CD1c-positive myeloid dendritic cell (primary cell): Measurements from ENCODE around the gene SPOCK2.
A peak's percentile ranks its signal among the peaks of the same experiment; 100 is the strongest.

Experiments
- DNase-seq: peaks from one replicate; pipeline ENCODE4 v3.0.0-alpha.2; 2016; ENCODE audit errors: extremely low spot score

The SPOCK2 gene

DNA sequence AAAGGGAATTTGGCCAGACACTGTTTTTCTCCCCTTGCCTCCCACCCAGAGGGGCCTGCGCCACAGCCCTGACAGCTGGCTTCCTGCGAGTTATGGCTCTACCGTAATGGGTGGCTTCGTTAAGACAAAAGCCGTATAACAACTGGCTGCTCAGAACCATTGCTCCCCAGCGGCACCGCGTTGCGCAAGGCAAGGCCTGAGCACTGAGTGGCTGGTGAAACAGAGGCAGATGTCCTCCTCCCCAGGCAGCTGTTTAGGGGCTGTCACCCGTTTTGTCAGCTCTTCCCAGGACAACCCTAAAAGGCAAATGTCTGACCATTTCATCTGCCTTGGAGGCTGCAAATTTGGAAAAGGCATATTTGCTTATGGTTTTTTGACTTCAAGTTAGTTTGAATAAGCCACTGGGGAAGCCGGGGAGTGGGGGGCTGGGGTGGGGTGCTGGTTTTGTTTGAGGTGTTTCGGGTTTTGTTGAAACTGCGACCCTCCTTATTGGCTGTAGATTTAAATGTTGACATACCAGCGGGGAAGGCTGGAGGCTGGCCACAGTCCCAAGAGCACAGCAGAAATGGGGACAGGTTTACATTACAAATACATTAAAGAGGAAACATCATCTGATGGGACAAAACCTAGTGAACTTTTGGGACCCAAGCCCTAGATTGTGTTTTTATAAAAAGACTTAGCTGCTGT lies 681 bp upstream of the SPOCK2 start:
- DNase-seq, result peak; percentile 35

DNA sequence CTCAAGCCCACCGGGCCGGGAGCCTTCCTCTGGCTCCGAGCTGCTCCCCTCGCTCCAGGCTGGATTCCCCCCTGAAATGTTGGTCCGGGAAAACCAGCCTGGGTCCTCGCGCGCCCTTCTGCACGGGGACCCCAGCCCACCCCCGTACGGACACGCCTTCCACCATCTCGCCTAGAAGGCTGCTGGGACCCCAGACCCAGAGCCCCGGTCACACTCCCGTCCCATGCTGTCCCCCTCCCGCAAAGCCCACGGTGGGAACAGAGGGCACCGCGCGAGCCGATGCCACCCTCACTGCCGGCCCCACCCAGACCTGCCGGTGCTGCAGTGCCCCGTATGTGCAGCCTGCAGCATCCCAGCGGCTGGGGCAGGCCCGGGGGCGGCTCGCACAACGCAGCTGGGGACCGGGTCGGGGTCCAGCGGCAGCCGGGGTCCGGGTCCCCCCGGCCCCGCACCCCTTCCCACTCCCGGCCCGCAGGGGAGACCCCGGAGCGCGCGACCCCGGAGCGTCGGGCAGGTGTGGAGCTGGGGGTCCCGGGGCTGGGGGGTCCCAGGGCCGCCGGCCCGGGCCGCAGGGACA lies 871 bp downstream of the SPOCK2 start:
- no peak for DNase-seq

DNA sequence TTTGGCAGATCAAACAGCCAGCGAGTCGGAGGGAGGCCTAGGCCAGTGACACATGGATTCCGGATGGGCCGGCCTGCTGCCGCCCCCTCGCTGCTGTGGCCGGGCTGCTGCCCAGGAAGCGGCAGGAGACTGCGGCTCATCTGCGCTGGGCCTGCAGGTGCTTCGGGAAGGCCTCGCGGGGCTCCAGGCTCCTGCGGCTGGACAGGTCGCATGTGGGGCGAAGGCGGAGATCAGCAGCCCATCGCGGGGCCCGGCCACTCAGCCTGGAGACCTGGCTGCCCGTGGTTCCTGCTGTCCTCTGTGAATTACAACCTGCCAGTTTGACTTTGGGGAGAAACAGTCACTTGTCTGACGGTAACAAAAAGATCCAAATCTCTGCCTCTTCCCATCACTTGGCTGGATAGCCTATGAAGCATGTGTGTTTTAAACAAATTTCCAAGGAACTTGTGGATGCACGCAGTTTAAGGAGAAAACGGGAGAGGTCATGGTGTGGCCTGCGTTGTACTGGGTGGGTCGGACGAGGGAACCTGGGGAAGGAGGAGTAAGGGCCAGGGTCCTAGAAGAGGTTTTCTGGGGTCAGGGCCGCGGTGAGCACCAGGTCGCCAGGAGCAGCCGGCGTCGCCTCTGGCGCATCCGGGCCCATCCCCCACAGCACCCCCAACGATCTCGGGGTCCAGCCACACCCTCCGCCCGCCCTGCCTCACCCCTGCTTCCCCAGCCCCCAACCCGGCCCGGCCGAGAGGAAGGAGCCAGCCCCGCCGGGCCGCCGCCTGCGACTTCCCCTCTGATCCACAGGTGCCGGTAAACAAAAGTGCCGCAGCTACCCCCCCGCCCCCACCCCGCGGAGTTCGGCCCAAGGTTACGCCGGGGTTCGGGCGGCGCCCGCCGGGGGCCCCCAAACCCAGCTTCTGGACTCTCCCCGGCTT lies 1.6 kb downstream of the SPOCK2 start:
- DNase-seq, result peak; percentile 33

DNA sequence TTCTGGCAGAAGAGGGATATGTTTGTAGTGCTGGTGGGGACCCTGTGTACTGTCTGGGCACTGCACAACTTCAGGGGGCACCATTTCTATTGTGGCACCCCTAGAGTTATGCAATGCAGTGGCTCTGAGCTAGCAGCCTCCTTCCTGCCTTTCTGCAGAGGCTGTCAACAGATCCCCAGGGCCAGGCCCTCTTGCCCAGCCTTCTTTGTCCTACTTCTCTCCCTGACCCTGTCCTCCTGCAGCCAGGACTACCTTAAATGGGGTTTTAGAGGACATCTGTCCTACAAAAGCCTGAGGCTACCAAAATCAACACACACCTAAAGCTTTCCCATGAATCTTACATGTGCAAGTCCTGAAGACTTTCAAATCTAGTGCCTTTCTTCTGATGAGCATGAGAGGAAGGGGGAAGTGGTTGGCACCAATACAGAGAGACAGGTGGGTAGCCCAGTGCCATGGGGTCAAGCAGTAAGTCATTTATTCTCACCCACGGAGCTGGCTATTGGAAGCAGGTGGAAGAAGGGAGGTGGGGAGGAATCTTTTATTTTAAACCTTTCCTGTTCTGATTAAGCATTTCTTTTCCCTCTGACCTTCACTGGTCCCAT lies 2.4 kb downstream of the SPOCK2 start:
- DNase-seq, result no peak

DNA sequence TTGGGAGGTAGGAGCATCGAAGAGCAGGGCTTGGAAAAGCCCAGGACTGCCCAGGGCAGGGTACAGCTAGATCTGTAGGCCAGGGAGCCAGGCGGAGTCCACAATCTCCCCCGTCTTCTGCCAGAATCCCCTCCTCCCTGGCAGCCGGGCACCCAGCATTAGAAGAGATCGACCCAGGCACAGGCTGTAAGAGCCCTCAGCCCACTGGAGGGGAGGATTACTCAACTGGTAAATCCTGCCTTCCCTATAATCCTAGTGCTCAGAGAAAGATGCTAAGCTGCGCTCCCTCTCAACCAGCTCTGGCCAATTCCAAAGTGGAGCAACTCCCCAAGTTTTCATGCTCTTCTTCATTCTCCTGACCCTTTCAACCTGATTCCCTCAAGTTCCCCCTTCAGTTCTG lies 3.2 kb downstream of the SPOCK2 start:
- DNase-seq, result no peak

DNA sequence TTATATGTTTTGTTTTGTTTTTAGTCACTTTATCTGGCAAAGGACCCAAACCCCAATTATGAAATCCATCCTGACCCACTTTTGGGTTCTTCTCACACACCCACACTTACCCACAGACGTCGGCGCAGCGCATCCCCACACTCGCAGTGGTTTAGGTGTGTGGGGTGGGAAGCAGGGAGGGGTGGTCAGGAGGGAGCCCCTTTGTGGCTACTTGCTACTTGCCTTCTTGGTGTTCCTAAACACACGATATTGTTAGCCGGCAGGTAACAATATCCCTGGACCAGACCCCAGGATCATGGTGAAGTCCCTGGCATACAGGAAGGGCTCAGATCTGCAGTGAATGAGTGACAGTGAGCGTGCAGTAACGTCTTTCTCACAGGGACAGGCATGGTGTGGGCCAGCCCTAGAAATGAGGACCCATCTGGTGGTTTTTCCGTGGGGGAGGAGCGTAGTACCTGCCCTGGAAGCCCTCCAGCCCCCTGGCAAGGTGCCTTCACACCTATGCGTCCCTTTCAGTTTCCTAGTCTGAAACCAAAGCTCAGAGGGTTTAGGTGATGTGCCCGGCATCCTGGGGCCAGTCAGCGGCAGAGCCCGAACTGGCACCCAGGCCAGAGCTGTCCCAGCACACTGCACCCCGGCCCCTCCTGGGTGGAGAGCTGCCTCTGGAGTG lies 4.4 kb downstream of the SPOCK2 start:
- peak; percentile 6 for DNase-seq

DNA sequence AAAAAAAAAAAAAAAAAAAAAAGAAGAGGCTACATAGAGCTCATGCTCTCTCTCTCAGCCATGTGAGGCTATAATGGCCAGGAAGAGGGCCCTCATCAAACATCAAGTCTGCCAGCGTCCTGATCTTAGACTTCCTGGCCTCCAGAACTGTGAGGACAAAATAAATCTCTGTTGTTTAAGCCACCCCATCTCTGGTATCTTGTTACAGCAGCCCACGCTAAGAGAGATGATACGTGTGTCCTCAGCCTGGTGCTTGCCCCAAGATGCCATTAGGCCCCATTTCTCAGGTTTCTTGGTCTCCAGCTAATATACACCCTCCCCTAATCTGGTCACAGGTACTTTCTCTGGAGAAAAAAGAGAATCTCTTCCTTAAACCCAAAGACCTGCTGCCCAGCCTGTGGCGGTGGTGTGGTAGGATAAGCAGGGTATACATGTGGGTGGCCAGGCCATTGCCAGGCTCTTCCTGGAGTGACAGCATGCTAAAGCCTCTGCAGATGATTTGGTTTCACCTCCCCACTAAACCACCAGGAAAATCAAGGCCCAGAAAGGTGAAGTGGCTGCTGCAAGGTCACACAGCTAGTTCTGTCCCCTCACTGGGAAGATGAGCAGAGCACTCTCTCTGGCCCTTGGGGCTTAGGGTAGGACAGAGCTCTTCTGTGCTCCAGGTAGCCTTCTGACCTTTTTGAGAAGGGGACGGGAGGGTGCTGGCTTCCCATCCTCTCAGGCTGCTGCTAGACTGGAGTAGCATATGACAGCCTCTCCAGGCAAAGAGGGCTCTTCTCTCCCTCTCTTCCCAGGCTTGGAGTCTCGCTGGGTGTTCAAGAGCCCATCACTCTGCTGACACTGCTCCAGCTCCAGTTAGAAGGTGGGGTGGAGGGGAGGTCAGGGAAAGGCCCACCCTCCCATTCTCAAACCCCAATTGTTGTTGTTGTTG lies 5.2 kb downstream of the SPOCK2 start:
- no peak for DNase-seq

DNA sequence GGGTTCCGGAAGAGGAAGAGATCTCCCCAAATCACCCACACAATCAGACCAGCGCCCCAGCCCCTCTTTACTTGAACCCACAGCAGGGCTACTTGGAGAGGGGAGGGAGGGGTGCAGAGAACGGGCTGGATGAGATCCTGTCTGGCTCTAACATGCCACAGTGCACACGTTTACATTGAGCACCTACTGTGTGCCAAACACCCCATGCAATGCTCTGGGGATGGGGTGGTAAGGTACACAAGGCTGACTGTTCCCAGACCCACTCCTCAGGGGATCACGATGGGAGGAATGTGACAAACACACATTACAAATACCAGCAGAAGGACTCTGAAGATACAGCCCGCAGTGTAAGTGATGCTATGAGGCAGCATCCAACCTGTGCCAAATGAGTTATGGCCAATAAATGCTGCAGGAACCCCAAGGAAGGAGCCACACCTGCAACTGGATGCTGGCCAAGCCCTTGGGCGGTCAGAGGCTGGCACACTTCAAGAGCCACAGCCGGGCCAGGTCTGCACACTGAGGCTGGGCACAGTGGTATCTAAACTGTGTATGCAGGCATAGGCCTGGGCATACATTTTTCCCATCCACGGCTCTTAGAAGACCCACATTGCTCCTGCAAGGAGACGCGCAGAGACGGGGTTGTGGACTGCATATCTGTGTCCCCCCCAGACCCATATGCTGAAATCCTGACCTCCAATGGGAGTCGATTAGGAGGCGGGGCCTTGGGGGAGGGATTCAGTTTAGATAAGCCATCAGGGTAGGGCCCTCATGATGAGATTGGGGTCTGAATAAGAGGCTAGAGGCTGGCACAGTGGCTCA lies 6.4 kb downstream of the SPOCK2 start:
- DNase-seq, result no peak

DNA sequence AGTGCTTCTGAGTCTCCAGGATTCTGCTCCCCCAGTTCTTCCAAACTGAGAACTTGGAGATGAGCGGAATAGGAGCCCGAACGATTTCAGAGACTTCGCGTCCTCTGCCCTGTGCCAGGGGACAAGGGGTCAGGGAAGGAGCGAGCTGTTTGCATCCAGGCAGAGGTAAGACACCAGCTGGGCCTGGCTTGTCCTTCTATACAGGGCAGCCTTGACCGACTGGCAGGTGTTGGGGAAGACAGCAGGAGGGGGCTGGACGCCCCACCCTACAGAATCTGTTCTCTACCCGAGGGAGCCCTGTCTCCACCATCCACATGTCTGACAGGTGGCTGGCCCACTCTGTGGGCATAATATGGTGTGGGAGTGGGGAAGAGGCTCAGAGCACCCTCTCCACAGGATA lies 7.1 kb downstream of the SPOCK2 start:
- no peak for DNase-seq

DNA sequence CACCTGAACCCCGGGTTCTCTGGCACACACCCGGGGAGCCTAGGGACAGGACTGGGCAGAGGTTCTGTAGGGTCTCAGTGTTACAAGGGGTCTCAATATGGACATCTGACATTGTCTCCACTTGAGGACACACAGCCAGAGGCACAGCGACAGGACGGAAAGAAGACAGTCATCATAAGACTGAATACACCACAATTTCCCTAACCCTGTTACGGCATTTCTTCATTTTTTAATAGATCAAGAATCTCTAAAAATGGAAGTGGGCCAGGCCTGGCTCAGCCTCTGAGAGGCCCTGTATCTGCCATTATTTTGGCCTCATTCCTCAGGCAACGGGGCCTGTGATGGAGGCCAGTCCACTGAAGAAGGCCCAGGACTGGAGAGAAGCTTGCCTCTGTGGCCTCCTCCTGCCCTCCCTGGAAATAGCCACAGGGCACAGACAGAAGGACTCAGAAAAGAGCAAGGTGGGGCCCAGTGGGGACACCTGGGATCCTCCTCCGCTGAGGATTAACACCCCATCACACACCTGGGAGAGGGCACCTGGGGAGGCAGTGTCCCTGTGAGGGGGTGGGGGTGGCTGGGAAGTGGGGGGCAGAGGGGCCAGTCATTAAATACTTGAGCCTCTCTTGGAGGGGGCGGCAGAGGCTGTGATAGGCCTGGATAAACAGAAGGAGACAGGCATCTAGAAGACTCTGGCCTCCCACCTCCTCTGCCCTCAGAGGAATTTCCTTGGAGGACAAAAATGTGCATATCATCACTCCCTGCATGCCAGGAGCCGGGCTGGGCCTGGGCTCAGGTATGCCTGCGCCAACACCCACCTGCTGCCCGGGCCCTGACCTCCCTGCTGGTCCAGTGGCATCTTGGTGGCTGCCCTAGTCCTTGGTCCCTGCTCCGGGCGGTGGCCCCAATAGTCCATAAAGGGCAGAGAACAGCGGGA lies 8.0 kb downstream of the SPOCK2 start:
- DNase-seq, result no peak

DNA sequence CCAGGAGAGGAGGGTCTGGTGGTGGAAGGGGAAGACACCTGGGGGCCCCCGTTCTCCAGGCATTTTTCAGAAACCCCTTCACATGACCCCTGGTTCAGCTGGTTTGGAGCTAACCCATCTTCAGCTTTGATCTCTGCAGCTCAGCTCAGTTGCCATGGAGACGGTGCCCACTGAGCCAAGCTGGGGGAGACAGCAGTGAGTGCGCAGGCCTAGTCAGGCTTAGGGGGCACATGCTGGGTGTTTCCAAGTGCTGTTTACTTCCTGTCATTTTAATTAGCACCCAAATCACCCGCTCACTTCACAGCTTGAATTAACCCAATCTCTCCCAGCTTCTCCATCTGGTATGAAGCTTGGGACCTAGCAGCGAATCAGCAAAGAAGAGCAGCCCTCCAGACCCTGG lies 9.0 kb downstream of the SPOCK2 start:
- DNase-seq, result peak; percentile 32

DNA sequence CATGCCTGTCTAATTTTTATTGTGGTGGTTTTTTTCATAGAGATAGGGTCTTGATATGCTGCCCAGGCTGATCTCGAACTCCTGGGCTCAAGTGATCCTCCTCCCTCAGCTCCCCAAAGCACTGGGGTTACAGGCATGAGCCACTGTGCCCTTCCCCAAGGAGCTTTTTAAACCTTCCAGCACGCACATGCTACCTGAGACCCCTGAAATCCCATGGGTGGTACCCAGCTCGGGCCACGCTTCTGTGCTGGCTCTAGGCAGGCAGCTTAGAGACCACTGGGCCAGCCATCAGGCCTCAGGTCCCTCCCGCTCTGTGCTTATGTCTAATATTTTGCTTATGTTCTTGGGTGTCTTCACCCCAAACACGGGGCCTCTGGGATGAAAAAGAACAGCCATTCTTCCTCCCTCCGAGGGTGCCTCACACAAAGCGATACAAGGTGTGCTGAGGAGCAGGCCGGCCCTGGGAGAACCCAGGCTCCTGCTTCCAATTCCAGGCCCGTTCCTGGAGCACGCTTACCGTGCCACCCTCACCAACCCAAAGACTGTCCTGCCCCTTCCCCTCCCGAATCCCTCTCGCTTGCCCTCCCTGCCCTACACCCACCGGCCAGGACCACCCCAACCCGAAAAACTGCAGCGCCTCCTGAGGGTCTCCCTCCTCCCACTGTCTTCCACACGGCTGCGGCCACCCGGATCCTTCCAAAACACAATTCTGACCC lies 10.9 kb downstream of the SPOCK2 start:
- no peak for DNase-seq

DNA sequence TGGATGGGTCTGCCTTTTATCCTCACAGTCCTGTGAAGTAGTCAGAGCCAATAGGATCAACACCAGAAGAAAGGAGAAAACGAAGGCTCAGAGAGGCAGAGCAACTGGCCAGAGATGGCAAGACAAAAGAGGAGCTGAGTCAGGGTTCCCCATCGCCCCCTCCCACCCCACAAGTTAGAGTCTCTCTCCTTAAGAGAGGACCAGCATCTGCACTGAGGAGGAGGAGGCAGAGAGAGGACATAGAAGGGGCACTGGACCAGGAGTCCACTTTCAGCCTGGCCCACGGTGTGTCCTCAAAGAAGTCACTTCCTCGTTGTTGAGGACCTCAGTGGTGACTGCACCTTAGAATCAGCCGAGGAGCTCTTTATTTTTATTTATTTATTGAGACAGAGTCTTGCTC lies 11.6 kb downstream of the SPOCK2 start:
- DNase-seq, result no peak

DNA sequence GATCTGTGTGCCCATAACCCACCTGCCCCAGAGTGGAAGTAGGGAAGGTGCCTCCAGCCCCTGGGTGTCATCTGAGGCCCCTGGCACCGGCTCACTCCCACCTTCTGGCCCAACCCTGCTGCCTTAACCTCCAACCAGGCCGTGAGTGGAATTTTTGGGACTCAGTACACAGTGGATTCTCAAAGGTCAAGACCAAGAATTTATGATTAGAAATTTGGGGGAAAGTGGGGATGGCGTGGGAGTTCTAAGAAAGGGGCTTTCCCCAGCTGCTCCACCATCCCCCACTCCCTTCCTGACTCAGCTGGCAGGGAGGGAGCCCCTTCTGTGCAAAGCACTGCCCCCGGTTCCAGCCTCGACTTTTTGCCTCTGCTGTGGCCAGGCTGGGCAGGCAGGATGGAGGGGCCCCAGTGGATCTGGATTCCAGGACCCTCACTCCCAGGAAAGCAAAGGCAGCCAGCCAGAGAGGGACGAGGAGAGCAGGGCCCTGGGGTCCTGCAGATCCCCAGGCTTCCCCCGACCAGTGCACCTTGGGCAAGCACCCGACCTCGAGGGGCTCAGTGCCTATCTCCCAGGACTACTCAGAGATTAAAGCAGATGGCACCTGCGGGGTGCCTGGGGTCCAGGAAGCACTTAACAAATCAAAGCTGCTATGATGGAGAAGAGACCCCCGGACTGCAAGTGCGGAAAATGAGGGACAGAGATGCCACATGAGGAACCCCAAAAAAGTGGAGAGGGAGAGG lies 12.8 kb downstream of the SPOCK2 start:
- DNase-seq, result no peak

DNA sequence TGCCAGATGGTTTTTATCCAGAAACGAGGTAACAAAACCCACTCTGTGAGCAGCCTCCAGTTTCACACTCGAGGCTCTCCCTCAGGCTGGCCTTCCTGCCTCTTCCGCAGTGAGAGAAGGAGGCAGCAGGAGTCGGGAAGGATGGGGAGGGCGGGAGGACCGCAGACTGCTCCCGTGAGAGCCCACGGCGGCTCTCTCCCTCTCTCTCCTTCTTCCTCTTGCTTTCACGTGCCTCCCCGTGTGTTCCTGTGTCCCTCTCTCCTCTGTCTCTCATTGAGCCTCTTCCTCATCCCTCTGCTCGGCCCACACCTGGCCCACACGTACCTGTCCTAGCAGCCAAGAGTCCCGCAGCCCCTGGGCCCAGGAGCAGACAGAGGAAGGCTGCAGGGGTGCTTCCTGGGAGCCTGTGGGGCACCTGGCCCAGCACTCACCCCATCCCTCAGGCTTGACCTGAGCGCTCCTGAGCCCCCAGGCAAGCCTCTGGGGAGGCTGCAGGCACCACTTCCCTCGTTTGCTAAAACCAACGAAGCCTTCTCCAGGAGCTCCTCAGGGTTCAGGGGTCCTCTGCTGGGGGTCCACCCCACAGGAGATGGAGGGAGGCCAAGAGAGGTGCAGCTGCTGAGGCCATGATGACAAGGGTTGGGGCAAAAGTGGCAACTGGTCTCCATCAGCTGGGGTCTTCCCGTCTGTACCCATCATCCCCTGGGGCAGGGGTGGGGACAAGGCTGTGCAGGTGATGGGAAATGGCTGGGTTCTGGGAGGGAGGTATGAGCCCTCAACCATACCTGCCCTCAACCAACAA lies 13.6 kb downstream of the SPOCK2 start:
- no peak for DNase-seq
